ENCODE results near the gene HIGD2B.
"Not testable (repeated sequence)": the region's sequence is repeated elsewhere in the genome, so short reads cannot be mapped to it uniquely, and the experiment has no call there.

DNA sequence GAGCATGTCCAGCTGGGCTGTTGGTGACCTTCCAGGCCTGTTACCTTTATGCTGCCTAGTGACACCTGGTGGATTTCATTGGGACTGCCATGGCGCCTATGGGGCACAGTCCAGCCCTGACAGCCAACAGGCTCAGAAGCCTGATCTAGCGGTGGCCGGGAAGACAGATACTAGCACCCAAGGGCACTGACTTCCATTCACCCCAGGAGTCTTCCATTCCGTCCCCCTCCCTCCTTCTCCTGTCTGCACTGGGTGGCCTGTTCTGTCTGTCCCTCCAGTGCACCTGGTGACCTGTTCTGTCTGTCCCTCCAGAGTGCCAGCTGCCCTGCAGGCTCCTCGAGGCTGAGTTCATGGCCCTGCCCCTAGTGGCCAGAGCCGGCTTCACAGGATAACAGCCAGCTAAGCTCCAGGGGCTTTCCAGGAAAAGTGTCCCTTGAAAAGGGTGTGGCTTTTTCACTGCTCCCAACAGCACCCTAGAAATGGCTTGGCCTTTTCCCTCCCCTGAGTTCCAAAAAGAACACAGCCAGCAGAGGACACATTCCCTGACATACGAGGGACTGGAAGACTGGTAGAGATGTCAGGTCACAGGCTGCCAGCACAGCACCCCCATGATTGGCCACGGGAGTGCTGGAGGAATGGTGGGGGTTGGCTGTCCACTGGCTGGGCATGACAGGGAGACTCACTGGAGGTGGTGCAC lies 15.2 kb downstream of the HIGD2B start:
- peak; percentile 59 for TF ChIP-seq CTCF (IDR thresholded peaks at IDR 0.05; ENCODE audit: borderline replicate concordance, extremely low read depth, low read length, poor library complexity, severe bottlenecking)
- not testable (repeated sequence) for TF ChIP-seq EZH2 (IDR thresholded peaks at IDR 0.05; ENCODE audit: borderline replicate concordance, low read depth, low read length, severe bottlenecking)
